Pancreas (tissue), 10 donors: Measurements from ENCODE around the gene NUP54. TPM values are rescaled to one million over a fixed set of nuclear protein-coding genes. Genes with fewer than 3 reads are reported as not detected.

ENCODE experiments used
- ATAC-seq, 4 donors: fragments of 200-7000 bp; cut with Tn5 transposase; one replicate each; pipeline versions ENCODE4 v1.8.0 to v1.9.1; 2020; ENCODE audit warnings: mild to moderate bottlenecking in 4 of 4, moderate library complexity in 4 of 4
- DNase-seq, 6 donors: peaks; one replicate each; pipeline ENCODE4 v3.0.0-alpha.2; 2020
- FAIRE-seq: peaks from 2 replicates; lab custom pipeline; 2012; peaks lifted over from hg19 to GRCh38; lab: Jason Lieb, UNC
- H3K27ac ChIP-seq, 4 donors: fragments of 200-600 bp; sonication (generic); 1 replicate in 3 of 4; 2 replicates in 1 of 4; pipeline versions ENCODE4 v1.5.0 to v1.8.0; 2020
- H3K27me3 ChIP-seq, 4 donors: fragments of 200-600 bp; one replicate each; pipeline ENCODE4 v1.8.0; 2021
- H3K36me3 ChIP-seq, 3 donors: fragments of 200-600 bp; sonication (generic) in 1 of 3; one replicate each; pipeline versions ENCODE4 v1.5.0 to v1.8.0; 2020 to 2021
- H3K4me1 ChIP-seq, 3 donors: fragments of 200-600 bp; one replicate each; pipeline ENCODE4 v1.8.0; 2021
- H3K4me3 ChIP-seq, 4 donors: fragments of 200-600 bp; sonication (generic) in 2 of 4; one replicate each; pipeline versions ENCODE4 v1.5.0 to v1.8.0; 2020 to 2021
- H3K9me3 ChIP-seq, 4 donors: fragments of 200-600 bp; one replicate each; pipeline ENCODE4 v1.8.0; 2021
- WGBS, 2 donors: extraction: QIAGEN DNeasy Blood & Tissue Kit; methylation state at CpG; one replicate each; pipeline ENCODE4 v1.1.7; 2013; 5-methylcytosine and 5-hydroxymethylcytosine counted together
- intact Hi-C, 3 donors: fragments of 100-400 bp; cut with DNase I; formaldehyde crosslinking; loops; one replicate each; pipeline versions ENCODE4 v1.11.1 to v1.14.2; 2022
- polyA plus RNA-seq, 2 donors: library from polyadenylated mRNA; stranded (reverse); fragments of 200-250 nt; gene quantifications; one replicate each; pipeline ENCODE4 v1.2.3, GENCODE V29; 2013
- total RNA-seq, 6 donors: library from RNA; stranded (reverse); fragmentation: NEBNext Ultra II Directional in 4 of 6; extraction: Animal tissue kit (Norgen Biotek cat#: 25700) in 4 of 6; gene quantifications; one replicate each; pipeline versions ENCODE4 v1.2.1 to v1.2.4, GENCODE V29; 2021 to 2023
- TF ChIP-seq, protein P1 (sequence below), 4 donors: fragments of 200-600 bp; sonication (generic) in 3 of 4; IDR thresholded peaks; one replicate each; pipeline versions ENCODE4 v1.5.0 to v1.8.0; 2021; ENCODE audit warnings: antibody characterized with exemption in 4 of 4
- donor health status: healthy with polysubstance abuse.
- donor health status: DM: no; HTN: no; CAD: no; lungs with moderate emphysema.
- donor health status: DM: no; HTN: no; CAD: no.
- donor health status: control.
- donor health status: control.
- donor health status: Bipolar disorder and iron deficiency.
- donor health status: DM: yes; HTN: yes; CAD: no.
- donor health status: DM: no; HTN: no; CAD: no.
- donor health status: DM: no; HTN: no; CAD: no.
- donor health status: DM: yes; HTN: yes; CAD: no.

The NUP54 gene
- total and polyA plus RNA-seq, 8 donors: 15.6 to 21.7 (median 19.2) TPM

DNA sequence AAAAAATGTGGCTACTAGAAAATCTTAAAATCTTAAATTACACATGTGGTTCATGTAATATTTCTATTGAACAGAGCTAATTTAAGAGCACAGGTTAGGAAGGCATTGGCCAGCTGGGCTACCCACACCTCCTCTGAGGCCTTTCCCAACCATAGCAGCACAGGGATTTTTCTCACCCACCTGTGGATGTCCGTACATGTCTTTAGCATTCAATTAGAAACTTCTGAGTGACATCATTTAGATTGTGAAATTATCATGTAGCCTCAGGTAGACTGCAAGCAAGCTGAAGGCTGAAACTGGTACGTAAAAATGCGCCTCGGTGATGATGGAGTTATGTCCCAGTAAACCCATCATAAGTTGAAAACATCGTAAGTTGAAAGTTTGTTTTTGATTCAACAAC, 34.3 kb upstream of the NUP54 start:
- peaks cover 0 to 21% (median 15%) of the 10 kb centered on the region in 3 donors for H3K4me1 ChIP-seq
- 94 to 95% methylated on average over 5 of the region's 5 CpGs for WGBS, 2 donors
- H3K9me3 ChIP-seq: no peaks in the 10 kb centered on the region
- FAIRE-seq: no peak
- intact Hi-C loops: loop anchor here in 1 of 3 donors (10.0 kb wide), 1 partner anchor 202 kb away; no protein-coding TSS in a partner anchor
- no peak overlapping the region for H3K4me3 ChIP-seq
- TF ChIP-seq, protein P1, sequence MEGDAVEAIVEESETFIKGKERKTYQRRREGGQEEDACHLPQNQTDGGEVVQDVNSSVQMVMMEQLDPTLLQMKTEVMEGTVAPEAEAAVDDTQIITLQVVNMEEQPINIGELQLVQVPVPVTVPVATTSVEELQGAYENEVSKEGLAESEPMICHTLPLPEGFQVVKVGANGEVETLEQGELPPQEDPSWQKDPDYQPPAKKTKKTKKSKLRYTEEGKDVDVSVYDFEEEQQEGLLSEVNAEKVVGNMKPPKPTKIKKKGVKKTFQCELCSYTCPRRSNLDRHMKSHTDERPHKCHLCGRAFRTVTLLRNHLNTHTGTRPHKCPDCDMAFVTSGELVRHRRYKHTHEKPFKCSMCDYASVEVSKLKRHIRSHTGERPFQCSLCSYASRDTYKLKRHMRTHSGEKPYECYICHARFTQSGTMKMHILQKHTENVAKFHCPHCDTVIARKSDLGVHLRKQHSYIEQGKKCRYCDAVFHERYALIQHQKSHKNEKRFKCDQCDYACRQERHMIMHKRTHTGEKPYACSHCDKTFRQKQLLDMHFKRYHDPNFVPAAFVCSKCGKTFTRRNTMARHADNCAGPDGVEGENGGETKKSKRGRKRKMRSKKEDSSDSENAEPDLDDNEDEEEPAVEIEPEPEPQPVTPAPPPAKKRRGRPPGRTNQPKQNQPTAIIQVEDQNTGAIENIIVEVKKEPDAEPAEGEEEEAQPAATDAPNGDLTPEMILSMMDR (IDR thresholded peaks at IDR 0.05): no peak
- H3K27ac ChIP-seq: no peak overlapping the region
- no peaks in the 10 kb centered on the region for H3K27me3 ChIP-seq
- no peak for DNase-seq
- no peaks in the 10 kb centered on the region for H3K36me3 ChIP-seq
- no peak for ATAC-seq

DNA sequence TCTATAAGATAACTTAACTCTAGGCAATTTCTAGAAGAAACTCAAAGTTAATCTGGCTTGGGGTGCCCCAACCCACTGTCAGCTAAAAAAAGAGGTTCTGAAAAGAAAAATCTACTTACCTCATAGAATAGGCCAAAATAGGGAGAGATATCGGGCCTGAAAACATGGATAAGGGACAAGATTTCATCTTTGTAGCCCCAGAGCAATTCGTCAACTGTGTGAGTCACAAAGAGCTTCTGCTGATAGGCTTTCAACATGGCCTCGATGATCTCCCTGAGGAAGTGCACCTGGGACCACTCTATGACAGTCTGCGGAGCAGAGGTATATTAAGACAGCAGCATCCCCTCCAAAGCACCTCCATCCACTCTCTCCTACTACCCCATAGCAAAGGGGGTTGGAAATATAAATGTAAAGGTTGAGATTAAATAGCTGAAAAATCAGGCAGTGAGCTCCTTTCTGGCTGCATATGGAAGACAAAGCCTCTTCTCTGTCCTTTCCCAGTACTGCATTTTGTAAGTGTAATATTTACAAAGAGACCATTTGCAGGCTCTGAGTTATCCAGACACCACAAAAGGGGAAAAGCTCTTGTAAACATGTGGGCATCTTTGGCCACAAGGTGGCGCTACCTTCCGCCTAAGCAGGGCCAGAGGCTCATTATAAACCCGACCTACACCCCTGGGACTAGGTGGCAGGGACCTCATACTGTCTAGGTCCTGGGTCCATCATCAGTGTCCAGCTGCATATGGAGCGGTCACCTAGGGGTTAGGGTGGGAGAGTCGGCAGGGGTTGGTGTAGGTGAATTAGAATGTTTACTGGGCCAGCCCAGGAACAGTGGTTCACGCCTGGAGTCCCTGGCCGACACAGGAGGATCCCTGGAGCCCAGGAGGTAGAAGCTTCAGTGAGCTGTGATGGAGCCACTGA, 31.5 kb upstream of the NUP54 start:
- 46 to 47% methylated on average over 11 of the region's 11 CpGs for WGBS, 2 donors
- DNase-seq: peak; percentile 67 to 97 (median 87)
- H3K4me1 ChIP-seq: peaks cover 0 to 9% (median 4%) of the 10 kb centered on the region in 3 donors
- TF ChIP-seq, protein P1 (IDR thresholded peaks at IDR 0.05): peak; percentile 81 to 94 (median 89)
- no peak overlapping the region for H3K4me3 ChIP-seq
- peak; percentile 90 to 97 (median 94) for ATAC-seq
- H3K36me3 ChIP-seq: peaks cover 0 to 13% (median 0%) of the 10 kb centered on the region in 3 donors
- H3K27ac ChIP-seq: no peak overlapping the region
- FAIRE-seq: no peak
- intact Hi-C loops: loop anchor here in 1 of 3 donors (10.0 kb wide), 2 partner anchors 205 to 315 kb away; no protein-coding TSS in a partner anchor
- H3K27me3 ChIP-seq: no peaks in the 10 kb centered on the region
- H3K9me3 ChIP-seq: no peaks in the 10 kb centered on the region

DNA sequence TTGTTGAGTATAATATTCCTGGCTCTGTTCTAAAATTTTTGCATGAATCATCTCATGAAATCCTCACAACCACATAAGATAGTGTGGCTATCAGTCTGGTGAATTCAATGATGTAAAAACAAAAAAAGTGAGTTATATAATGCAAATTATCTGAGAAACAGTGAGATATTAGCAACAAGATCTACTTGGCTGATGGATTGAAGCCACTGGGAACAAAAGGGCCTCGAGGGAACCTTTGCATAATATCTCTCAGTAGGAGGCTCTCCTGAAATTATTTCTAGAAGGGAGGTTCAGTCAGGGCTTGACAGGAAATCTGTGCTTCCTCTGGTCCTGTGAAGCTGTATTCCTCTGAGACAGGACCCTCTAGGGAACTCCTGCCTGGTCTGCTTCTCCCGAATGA, 30.1 kb upstream of the NUP54 start:
- no peaks in the 10 kb centered on the region for H3K27me3 ChIP-seq
- ATAC-seq (no peak), DNase-seq (no peak), FAIRE-seq (no peak)
- 63 to 64% methylated on average over 2 of the region's 2 CpGs for WGBS, 2 donors
- H3K4me3 ChIP-seq: no peak overlapping the region
- H3K4me1 ChIP-seq: peaks cover 0 to 3% (median 0%) of the 10 kb centered on the region in 3 donors
- no peaks in the 10 kb centered on the region for H3K9me3 ChIP-seq
- TF ChIP-seq, protein P1 (IDR thresholded peaks at IDR 0.05): no peak
- H3K36me3 ChIP-seq: peaks cover 0 to 25% (median 4%) of the 10 kb centered on the region in 3 donors
- no peak overlapping the region for H3K27ac ChIP-seq
- intact Hi-C loops: loop anchor here in 1 of 3 donors (10.0 kb wide), 1 partner anchor 317 kb away; no protein-coding TSS in a partner anchor

DNA sequence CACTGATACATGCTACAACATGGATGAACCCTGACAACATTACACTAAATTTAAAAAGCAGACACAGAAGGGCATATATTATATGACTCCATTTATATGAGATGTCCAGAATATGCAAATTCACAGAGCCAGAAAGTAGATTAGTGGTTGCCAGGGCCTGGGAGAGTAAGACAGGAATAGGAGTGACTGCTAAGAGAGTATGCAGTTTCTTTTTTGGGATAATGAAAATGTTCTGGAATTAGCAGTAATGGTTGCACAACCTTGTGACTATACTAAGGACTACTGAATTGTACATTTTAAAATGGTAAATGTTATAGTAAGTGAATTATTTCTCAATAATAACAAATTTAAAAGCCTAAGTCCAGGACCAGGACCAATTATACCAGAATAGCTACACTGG, 29.5 kb upstream of the NUP54 start:
- Histone ChIP-seq H3K9me3 (no peaks in the 10 kb centered on the region), H3K27ac (no peak overlapping the region), H3K36me3 (peaks cover 0 to 31% (median 4%) of the 10 kb centered on the region in 3 donors), H3K4me3 (no peak overlapping the region), H3K4me1 (peaks cover 0 to 3% (median 0%) of the 10 kb centered on the region in 3 donors), H3K27me3 (no peaks in the 10 kb centered on the region)
- intact Hi-C loops: loop anchor here in 1 of 3 donors (10.0 kb wide), 1 partner anchor 317 kb away; no protein-coding TSS in a partner anchor
- ATAC-seq: no peak
- DNase-seq: no peak
- TF ChIP-seq, protein P1 (IDR thresholded peaks at IDR 0.05): no peak
- FAIRE-seq: no peak
